Naive thymus-derived CD4-positive, alpha-beta T cell (primary cell): Measurements from ENCODE around the gene RUVBL2. TPM values are rescaled to one million over a fixed set of nuclear protein-coding genes. Genes with fewer than 3 reads are reported as not detected.
"Not testable (repeated sequence)": the region's sequence is repeated elsewhere in the genome, so short reads cannot be mapped to it uniquely, and the experiment has no call there.

Experiments
- ATAC-seq: fragments of 150-1000 bp; cut with Tn5 transposase; 2 replicates; pipeline ENCODE4 v1.10.0; 2021; ENCODE audit warnings: mild to moderate bottlenecking, moderate library complexity
- CTCF ChIA-PET: fragments of 350-600 bp; sonication (Branson Sonifier 250); formaldehyde crosslinking; loops from one replicate; lab custom pipeline; 2021; ENCODE audit warnings: antibody characterized with exemption; lab: Charles Lee
- POLR2A ChIA-PET: fragments of 350-600 bp; sonication (Branson Sonifier 250); formaldehyde crosslinking; loops from one replicate; lab custom pipeline; 2021; ENCODE audit warnings: antibody characterized with exemption, inconsistent platforms; lab: Charles Lee
- DNase-seq, 9 donors: peaks; one replicate each; pipeline versions ENCODE4 v3.0.0 to v3.0.0-alpha.2; 2020 to 2022; ENCODE audit warnings: mixed read lengths in 1 of 9
- H3K27ac ChIP-seq: one replicate; pipeline ENCODE4 v1.7.0; 2013; ENCODE audit warnings: mild to moderate bottlenecking, low read depth, low read length, moderate library complexity
- H3K27me3 ChIP-seq, 2 donors: one replicate each; pipeline ENCODE4 v1.7.0; 2013; ENCODE audit warnings: low read length in 2 of 2, mild to moderate bottlenecking in 2 of 2, moderate library complexity in 2 of 2; ENCODE audit not compliant: control insufficient read depth in 2 of 2, insufficient read depth in 2 of 2
- H3K36me3 ChIP-seq, 3 experiments: 1 replicate in 2 of 3; 2 replicates in 1 of 3; pipeline ENCODE4 v1.7.0; 2013; ENCODE audit warnings: low read length in 3 of 3, mild to moderate bottlenecking in 3 of 3, moderate library complexity in 1 of 3; ENCODE audit not compliant: insufficient read depth in 3 of 3, control insufficient read depth in 2 of 3
- H3K4me1 ChIP-seq, 2 donors: one replicate each; pipeline ENCODE4 v1.7.0; 2013; ENCODE audit warnings: low read length in 2 of 2, mild to moderate bottlenecking in 2 of 2, moderate library complexity in 1 of 2; ENCODE audit not compliant: control insufficient read depth in 2 of 2, insufficient read depth in 2 of 2
- H3K4me3 ChIP-seq: 2 replicates; pipeline ENCODE4 v1.7.0; 2013; ENCODE audit warnings: mild to moderate bottlenecking, low read length
- H3K9me3 ChIP-seq, 3 experiments: 1 replicate in 2 of 3; 2 replicates in 1 of 3; pipeline ENCODE4 v1.7.0; 2013; ENCODE audit warnings: low read length in 3 of 3; ENCODE audit not compliant: control insufficient read depth in 2 of 3
- H3K27ac Mint-ChIP-seq, 9 donors: one replicate each; pipeline ENCODE4 v1.8.0; 2020 to 2022; ENCODE audit warnings: mixed read lengths in 9 of 9, mild to moderate bottlenecking in 8 of 9, moderate library complexity in 5 of 9, inconsistent platforms in 2 of 9
- H3K27me3 Mint-ChIP-seq, 5 donors: one replicate each; pipeline ENCODE4 v1.8.0; 2021 to 2022; ENCODE audit warnings: mixed read lengths in 5 of 5, mild to moderate bottlenecking in 1 of 5
- H3K36me3 Mint-ChIP-seq, 5 donors: one replicate each; pipeline ENCODE4 v1.8.0; 2020 to 2022; ENCODE audit warnings: mixed read lengths in 5 of 5, mild to moderate bottlenecking in 3 of 5, inconsistent platforms in 1 of 5
- H3K4me1 Mint-ChIP-seq, 7 donors: one replicate each; pipeline ENCODE4 v1.8.0; 2020 to 2022; ENCODE audit warnings: mixed read lengths in 7 of 7, mild to moderate bottlenecking in 3 of 7, inconsistent platforms in 1 of 7
- H3K4me3 Mint-ChIP-seq, 10 donors: one replicate each; pipeline ENCODE4 v1.8.0; 2020 to 2022; ENCODE audit warnings: mild to moderate bottlenecking in 10 of 10, mixed read lengths in 10 of 10, moderate library complexity in 6 of 10, inconsistent platforms in 2 of 10
- H3K9me3 Mint-ChIP-seq, 11 donors: one replicate each; pipeline ENCODE4 v1.8.0; 2020 to 2022; ENCODE audit warnings: mixed read lengths in 11 of 11, mild to moderate bottlenecking in 4 of 11, inconsistent platforms in 1 of 11, moderate library complexity in 1 of 11
- intact Hi-C, 2 donors: fragments of 100-400 bp; cut with micrococcal nuclease; formaldehyde crosslinking; loops; one replicate each; pipeline ENCODE4 v1.15.1; 2023
- polyA plus RNA-seq, 2 donors: library from polyadenylated mRNA; unstranded; fragments of 300-500 nt; fragmentation: Illumina TruSeq; gene quantifications; one replicate each; pipeline ENCODE4 v1.2.3, GENCODE V29; 2021
- total RNA-seq, 6 experiments: library from RNA in 5 of 6; stranded (reverse) in 5 of 6; gene quantifications; 1 replicate in 5 of 6; 2 replicates in 1 of 6; pipeline ENCODE4 v1.2.3 and lab custom pipeline; 2021 to 2026

RUVBL2 gene
- total and polyA plus RNA-seq, 7 experiments from 2014 or later: 23.4 to 94.0 (median 32.0) TPM

DNA sequence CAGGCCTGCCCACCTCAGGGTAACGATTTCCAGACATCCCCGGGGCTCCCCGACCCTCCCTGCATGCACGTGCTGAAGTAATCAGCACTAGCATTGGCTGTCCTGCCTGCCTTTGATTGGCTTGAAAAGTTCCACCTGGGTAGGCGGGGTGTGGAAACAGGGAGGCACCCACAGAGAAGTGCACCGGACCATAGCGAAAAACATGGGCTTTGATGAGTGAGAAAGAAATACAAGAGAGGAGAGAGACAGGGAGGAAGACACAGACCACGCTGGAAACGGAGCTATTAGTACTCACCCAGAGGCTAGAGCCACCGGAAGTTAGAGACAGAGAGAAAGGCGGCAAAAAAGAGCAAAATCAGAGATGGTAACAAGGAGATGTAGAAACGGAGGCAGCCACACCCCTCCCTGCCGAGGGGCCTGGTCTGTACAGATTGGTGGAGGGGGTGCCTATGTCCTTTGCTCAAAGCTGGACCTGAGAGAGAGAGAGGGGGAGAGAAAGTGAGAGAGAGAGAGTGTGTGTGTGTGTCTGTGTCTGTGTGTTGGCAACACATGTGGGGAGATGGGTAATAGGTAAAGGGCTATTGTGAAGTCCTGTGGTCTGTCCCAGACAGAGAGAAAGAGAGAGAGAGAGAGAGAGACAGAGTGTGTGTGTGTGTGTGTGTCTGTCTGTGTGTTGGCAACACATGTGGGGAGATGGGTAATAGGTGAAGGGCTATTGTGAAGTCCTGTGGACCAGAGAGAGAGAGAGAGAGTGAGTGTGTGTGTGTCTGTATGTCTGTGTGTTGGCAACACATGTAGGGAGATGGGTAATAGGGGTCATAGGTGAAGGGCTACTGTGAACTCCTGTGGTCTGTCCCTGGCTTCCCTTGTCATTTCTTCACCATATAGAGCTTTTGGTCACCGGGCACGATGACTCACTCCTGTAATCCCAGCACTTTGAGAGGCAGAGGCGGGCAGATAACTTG lies 27.5 kb downstream of the RUVBL2 start:
- ATAC-seq: no peak

DNA sequence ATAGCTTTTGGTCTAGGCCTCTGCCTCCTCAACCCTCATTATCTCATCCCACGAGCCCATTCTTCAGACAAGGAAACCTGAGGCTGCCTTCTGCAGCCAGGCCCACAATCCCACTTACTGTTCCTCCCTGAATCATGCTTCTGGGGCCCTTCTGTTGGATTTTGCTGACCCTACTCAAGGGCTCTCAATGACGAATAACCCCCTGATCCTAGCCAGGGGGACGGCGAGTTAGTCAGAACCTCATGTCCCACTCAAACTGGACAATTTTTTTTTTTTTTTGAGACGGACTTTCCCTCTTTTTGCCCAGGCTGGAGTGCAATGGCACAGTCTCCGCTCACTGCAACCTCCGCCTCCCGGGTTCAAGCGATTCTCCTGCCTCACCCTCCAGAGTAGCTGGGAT lies 28.4 kb downstream of the RUVBL2 start:
- H3K4me1 ChIP-seq: peaks cover 0 to 4% of the 10 kb centered on the region in 2 donors
- H3K4me1 Mint-ChIP-seq: peaks cover 7 to 21% (median 16%) of the 10 kb centered on the region in 7 donors
- DNase-seq (no peak), ATAC-seq (no peak)
- peak overlapping the region in 1 of 10 donors; percentile 7 for H3K4me3 Mint-ChIP-seq
- intact Hi-C loops: no loop called here
- POLR2A ChIA-PET: interaction anchor here (0.6 to 1.4 kb wide), 2 partner anchors 29 to 63 kb away, joined by 3 to 5 read pairs; partner anchors contain the start of gene GYS1
- no peak overlapping the region for H3K27ac Mint-ChIP-seq
- H3K36me3 ChIP-seq: no peaks in the 10 kb centered on the region
- H3K4me3 ChIP-seq: no peak overlapping the region
- no peaks in the 10 kb centered on the region for H3K9me3 Mint-ChIP-seq
- H3K9me3 ChIP-seq: no peaks in the 10 kb centered on the region
- no peaks in the 10 kb centered on the region for H3K36me3 Mint-ChIP-seq
- no peaks in the 10 kb centered on the region for H3K27me3 ChIP-seq
- H3K27me3 Mint-ChIP-seq: peaks cover 0 to 22% (median 0%) of the 10 kb centered on the region in 5 donors
- H3K27ac ChIP-seq: no peak overlapping the region
- CTCF ChIA-PET: interaction anchor here (1.0 kb wide), 1 partner anchor 23 kb away, joined by 3 read pairs; no protein-coding TSS in a partner anchor

More for the DNA sequence above, 27.5 kb downstream of the RUVBL2 start:
- intact Hi-C loops: no loop called here
- Histone ChIP-seq H3K27ac (no peak overlapping the region), H3K36me3 (no peaks in the 10 kb centered on the region), H3K4me3 (no peak overlapping the region), H3K9me3 (no peaks in the 10 kb centered on the region), H3K4me1 (peaks cover 0 to 4% of the 10 kb centered on the region in 2 donors), H3K27me3 (no peaks in the 10 kb centered on the region)
- CTCF ChIA-PET: interaction anchor here (0.6 to 1.0 kb wide), 2 partner anchors 22 to 453 kb away, joined by 3 to 4 read pairs; partner anchors contain the start of gene FLT3LG
- H3K4me1 Mint-ChIP-seq: peaks cover 7 to 22% (median 18%) of the 10 kb centered on the region in 7 donors
- no peaks in the 10 kb centered on the region for H3K36me3 Mint-ChIP-seq
- DNase-seq: no peak
- POLR2A ChIA-PET: interaction anchor here (1.4 kb wide), 1 partner anchor 28 kb away, joined by 3 read pairs; the partner anchor contains the start of gene GYS1
- H3K9me3 Mint-ChIP-seq: no peaks in the 10 kb centered on the region
- peak overlapping the region in 2 of 9 donors; percentile 32 to 55 for H3K27ac Mint-ChIP-seq
- H3K4me3 Mint-ChIP-seq: no peak overlapping the region
- peaks cover 0 to 22% (median 0%) of the 10 kb centered on the region in 5 donors for H3K27me3 Mint-ChIP-seq

DNA sequence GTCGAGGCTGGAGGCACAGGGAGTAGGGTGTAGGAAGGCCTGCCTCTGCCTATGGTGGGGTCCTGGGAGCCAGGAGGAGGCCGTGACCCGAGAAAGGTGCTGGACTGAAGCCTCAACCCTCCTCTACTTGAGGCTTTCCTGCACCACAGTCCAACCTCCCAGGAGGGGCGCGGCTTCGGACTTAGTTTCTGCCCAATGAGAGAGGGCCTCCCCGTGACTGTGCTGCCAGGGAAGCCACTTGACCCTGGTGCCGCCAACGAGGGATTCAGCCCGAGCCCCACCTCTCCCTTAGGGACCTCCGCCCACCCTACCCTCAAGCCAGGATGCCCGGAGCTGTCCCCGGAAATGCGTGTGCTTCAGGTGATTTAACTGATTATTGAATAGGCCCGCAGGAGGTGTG lies 30.5 kb downstream of the RUVBL2 start, which contains the start of gene CGB3:
CGB3 (minus strand) TSS at position 101 of the 400 bp plus-strand sequence. CDS start 362 bp downstream, outside the sequence.
- H3K4me3 ChIP-seq, H3K36me3 Mint-ChIP-seq, H3K27ac ChIP-seq, H3K36me3 ChIP-seq, DNase-seq, CTCF ChIA-PET, H3K4me1 ChIP-seq, ATAC-seq, H3K4me3 Mint-ChIP-seq, POLR2A ChIA-PET, H3K27me3 ChIP-seq, H3K9me3 Mint-ChIP-seq, H3K27ac Mint-ChIP-seq, intact Hi-C loops, H3K9me3 ChIP-seq: not testable (repeated sequence)
- Mint-ChIP-seq H3K27me3 (peaks cover 0 to 12% (median 0%) of the 10 kb centered on the region in 5 donors), H3K4me1 (peaks cover 7 to 13% (median 9%) of the 10 kb centered on the region in 7 donors)

DNA sequence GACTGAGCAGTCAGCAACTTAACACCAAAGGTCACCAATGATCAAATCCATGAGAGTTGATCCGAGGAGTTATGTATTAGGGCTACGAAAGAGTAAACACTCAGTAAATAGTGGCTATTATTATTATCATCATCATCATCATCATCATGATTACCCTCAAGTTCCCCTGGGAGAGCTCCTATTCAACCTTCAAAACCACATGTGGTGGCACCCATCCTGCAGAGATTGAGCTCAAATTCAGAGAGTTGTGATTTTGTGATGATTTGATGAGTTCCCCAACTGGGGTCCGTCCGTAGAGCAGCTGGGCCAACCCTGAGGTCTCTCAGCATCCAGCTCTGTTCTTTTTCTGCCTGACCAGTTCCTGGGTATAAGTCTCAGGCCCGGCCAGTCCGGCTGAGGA lies 31.4 kb downstream of the RUVBL2 start:
- H3K27me3 ChIP-seq, H3K4me3 Mint-ChIP-seq, H3K4me3 ChIP-seq, H3K4me1 ChIP-seq, DNase-seq, POLR2A ChIA-PET, H3K9me3 ChIP-seq, H3K4me1 Mint-ChIP-seq, H3K27ac ChIP-seq, ATAC-seq, CTCF ChIA-PET, H3K9me3 Mint-ChIP-seq, H3K27ac Mint-ChIP-seq, H3K36me3 ChIP-seq, intact Hi-C loops, H3K36me3 Mint-ChIP-seq: not testable (repeated sequence)
- H3K27me3 Mint-ChIP-seq: peaks cover 0 to 11% (median 0%) of the 10 kb centered on the region in 5 donors

DNA sequence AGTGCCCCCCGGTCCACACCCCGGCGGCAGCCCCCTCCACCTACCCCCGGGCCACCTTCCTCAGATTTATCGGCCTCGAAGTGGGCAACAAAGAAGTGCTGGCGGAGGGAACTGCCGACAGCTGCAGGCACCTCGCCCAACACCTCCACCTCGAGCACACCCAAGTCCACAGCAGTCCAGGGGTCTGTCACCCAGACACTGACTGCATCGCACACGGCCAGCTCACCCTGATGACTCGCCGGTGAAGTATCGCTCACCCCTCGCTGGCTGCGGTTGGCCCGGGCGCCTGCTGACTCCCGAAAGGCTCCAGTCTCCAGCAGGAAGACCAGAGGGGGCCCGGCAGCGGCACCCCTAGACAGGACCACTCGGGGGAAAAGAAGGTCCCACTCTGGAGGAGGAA lies 31.9 kb downstream of the RUVBL2 start:
- ATAC-seq, H3K27ac Mint-ChIP-seq, H3K36me3 Mint-ChIP-seq, H3K4me3 Mint-ChIP-seq, H3K36me3 ChIP-seq, DNase-seq, POLR2A ChIA-PET, CTCF ChIA-PET, H3K9me3 Mint-ChIP-seq, H3K4me3 ChIP-seq, H3K27me3 ChIP-seq, H3K4me1 Mint-ChIP-seq, H3K27me3 Mint-ChIP-seq, H3K4me1 ChIP-seq, H3K9me3 ChIP-seq, intact Hi-C loops, H3K27ac ChIP-seq: not testable (repeated sequence)

DNA sequence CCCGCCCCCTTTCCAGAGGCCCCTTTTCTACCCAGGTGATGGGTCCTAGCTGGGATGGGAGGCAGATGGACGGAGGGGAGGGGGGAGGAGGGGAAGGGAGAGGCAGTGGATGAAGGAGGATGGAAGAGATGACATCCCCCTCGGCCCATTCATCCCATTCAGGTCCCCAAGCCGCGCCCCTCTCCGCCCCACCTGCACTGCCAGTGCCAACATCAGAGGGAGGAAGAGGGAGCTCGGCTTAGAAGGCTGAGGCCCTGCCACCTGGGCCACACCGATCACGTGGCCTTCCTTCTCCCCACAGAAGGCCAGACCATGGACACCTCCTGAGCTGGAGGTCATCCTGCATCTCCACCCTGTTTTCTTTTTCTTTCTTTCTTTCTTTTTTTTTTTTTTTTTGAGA lies 35.0 kb downstream of the RUVBL2 start:
- H3K9me3 ChIP-seq, H3K4me3 ChIP-seq, H3K36me3 Mint-ChIP-seq, intact Hi-C loops, POLR2A ChIA-PET, H3K9me3 Mint-ChIP-seq, H3K27me3 Mint-ChIP-seq, H3K4me1 Mint-ChIP-seq, H3K4me3 Mint-ChIP-seq, ATAC-seq, H3K27ac Mint-ChIP-seq, H3K36me3 ChIP-seq, H3K27me3 ChIP-seq, DNase-seq, H3K27ac ChIP-seq, H3K4me1 ChIP-seq: not testable (repeated sequence)
- CTCF ChIA-PET: interaction anchor here (0.6 kb wide), 1 partner anchor 16 kb away, joined by 4 read pairs; no protein-coding TSS in a partner anchor
